WI38 (cell line): ENCODE measurements around the gene RIMS4.

Experiments
- H3K4me3 ChIP-seq: 2 replicates; pipeline ENCODE4 v1.5.1; 2011; ENCODE audit warnings: low read depth, mild to moderate bottlenecking, control low read depth, low read length
- TF ChIP-seq, protein P1 (sequence below): IDR thresholded peaks from 2 replicates; pipeline ENCODE4 v1.5.1; 2012; ENCODE audit warnings: low read depth, mild to moderate bottlenecking, control low read depth, low read length

RIMS4 gene

GRCh38 chr20:44715499-44716308 lies 94.6 kb downstream of the RIMS4 start:
- TF ChIP-seq, protein P1, sequence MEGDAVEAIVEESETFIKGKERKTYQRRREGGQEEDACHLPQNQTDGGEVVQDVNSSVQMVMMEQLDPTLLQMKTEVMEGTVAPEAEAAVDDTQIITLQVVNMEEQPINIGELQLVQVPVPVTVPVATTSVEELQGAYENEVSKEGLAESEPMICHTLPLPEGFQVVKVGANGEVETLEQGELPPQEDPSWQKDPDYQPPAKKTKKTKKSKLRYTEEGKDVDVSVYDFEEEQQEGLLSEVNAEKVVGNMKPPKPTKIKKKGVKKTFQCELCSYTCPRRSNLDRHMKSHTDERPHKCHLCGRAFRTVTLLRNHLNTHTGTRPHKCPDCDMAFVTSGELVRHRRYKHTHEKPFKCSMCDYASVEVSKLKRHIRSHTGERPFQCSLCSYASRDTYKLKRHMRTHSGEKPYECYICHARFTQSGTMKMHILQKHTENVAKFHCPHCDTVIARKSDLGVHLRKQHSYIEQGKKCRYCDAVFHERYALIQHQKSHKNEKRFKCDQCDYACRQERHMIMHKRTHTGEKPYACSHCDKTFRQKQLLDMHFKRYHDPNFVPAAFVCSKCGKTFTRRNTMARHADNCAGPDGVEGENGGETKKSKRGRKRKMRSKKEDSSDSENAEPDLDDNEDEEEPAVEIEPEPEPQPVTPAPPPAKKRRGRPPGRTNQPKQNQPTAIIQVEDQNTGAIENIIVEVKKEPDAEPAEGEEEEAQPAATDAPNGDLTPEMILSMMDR: no peak
- no peak overlapping the region for H3K4me3 ChIP-seq

GRCh38 chr20:44714701-44715498 lies 95.4 kb downstream of the RIMS4 start, which contains the start of gene CCN5:
TSS of gene CCN5 (plus strand) at chr20:44715369. CDS start at chr20:44715391, 22 bp downstream.
- TF ChIP-seq, protein P1: no peak
- H3K4me3 ChIP-seq: no peak within 1 kb of the TSS

GRCh38 chr20:44714102-44714700 lies 96.1 kb downstream of the RIMS4 start:
- TF ChIP-seq, protein P1: no peak
- no peak overlapping the region for H3K4me3 ChIP-seq

- TF ChIP-seq, protein P1: no peak
- H3K4me3 ChIP-seq: no peak overlapping the region
These were observed 99.1 kb downstream of the RIMS4 start for GRCh38 chr20:44711237-44711636.

DNA sequence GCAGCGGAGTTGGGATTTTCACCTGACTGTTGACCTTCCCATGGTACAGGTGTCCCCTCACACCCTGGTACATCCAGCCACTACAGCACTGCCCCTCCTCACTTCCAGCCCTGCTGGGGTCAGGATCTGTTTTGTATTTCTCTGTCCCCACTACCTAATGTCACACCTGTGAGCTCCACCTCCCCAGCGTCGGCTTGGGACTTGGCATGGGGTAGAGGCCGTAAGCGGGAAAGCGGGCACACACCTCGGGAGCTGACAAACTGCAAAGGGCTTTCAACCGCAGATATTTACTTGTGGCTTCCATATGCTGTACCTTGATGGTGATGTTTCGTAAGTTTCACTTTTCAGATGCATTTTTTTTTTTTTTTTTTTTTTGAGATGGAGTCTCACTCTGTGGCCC lies 100.5 kb downstream of the RIMS4 start:
- H3K4me3 ChIP-seq: no peak overlapping the region
- TF ChIP-seq, protein P1: no peak

DNA sequence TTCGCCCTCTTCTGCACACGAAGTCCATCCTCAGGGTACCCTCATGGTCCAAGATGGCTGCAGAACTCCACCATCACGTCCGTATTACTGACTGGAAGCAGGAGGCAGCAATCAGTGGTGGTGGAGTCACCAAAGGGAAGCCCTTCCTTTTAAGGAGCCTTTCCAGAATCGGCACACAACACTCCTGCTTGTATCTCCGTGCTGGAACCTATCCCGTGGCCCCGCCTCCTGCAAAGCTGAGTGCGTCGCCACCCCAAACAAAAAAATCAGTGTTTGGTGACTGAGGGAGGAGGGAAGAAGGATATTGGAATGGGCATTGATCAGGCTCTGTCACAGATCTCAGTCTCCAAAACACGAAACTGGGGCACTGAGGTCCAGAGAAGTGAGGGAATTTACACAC lies 101.0 kb downstream of the RIMS4 start:
- no peak overlapping the region for H3K4me3 ChIP-seq
- TF ChIP-seq, protein P1: no peak
